UCSD-AML1 (cell line): ENCODE data around the gene SLC27A2.
"Not testable (repeated sequence)": the region's sequence is repeated elsewhere in the genome, so short reads cannot be mapped to it uniquely, and the experiment has no call there.

Source experiments
- DNase-seq: peaks from one replicate; lab custom pipeline; 2025; ENCODE audit not compliant: unreplicated experiment; lab: John Stamatoyannopoulos, UW

Gene SLC27A2

DNA sequence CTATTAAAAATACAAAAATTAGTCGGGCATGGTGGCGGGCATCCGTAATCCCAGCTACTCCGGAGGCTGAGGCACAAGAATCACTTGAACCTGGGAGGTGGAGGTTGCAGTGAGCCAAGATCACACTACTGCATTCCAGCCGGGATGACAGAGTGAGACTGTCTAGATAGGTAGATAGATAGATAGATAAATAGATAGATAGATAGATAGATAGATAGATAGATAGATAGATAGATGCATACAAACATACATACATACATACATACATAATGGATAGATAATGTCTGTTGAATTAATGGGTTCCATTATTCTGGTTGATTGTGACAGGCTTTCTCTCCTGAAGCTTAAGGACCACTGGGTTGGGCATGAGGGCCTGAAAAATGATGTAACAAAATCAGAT, 6.8 kb downstream of the SLC27A2 start:
- not testable (repeated sequence) for DNase-seq

DNA sequence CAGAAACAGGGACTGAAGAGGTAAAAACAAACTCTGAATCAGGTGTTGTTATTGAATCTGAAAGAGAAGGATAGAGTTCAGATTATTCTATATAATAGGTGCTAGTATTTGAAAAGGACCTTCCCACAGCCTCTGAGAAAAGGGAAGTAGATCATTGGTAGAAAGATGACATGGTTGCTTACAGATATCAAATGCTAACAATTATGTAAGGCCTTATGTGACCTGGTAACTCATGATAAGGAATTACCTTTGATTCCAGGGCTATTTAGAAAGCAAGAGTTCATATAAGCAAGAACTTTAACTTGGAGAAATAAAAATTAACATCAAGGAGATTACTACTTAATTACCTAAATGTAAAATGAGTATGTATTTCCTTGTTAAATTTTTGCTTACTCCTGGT, 7.6 kb downstream of the SLC27A2 start:
- DNase-seq, result no peak

DNA sequence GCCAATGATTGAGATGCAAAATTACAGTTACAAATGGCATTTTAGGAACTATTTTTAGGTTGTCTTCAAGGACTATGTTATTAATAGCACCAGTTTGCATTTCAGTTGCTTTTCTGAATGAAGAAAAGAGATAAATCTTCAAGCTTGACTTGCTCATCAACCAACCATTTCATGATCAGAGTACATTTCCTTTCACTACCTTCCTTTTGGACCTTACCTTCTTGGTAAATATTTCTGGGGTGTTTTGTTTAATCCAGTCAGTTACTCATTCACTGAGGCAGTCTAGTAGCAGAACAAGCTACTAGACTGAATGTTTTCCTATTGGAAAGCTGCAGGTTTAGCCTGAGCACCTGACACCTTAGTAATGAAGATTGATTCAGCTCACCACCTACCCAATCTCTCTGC, 8.2 kb downstream of the SLC27A2 start:
- no peak for DNase-seq

DNA sequence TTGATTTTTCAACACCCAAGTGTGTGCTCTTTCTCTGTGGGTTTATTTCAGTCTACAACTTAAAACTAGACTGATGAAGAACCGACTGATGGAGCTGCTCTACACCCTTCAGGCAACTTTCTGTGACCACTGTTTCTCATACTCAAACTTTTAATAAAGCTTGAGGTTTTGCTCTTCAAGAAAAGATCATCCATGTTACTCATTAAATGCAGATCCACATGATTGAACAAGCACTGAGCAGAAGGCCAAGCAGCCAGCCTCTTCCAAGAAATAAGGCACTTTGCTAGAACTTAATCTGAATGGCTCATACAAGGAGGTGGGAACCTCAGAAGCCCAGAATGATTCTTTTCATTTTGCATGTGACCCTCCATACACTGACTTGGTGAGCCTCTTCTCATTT, 8.7 kb downstream of the SLC27A2 start:
- no peak for DNase-seq

DNA sequence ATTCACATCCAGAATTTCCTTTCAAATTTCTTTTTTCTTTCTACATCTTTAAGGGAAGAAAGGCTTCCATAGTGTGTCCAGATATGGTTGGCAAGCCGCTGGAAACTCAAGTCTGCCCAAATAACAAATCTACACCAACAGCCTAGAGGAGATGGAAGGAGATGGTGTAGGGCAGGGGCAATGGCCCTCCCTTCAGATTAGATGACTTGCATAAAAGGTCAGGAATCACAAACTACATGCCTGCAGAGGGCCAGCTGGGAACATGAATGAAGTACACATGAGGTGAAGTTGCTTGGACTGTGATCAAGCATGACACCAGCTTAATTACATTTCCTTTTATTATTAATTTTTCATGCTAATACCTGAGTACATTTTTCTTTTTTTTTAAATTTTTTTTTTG, 10.2 kb downstream of the SLC27A2 start:
- no peak for DNase-seq

DNA sequence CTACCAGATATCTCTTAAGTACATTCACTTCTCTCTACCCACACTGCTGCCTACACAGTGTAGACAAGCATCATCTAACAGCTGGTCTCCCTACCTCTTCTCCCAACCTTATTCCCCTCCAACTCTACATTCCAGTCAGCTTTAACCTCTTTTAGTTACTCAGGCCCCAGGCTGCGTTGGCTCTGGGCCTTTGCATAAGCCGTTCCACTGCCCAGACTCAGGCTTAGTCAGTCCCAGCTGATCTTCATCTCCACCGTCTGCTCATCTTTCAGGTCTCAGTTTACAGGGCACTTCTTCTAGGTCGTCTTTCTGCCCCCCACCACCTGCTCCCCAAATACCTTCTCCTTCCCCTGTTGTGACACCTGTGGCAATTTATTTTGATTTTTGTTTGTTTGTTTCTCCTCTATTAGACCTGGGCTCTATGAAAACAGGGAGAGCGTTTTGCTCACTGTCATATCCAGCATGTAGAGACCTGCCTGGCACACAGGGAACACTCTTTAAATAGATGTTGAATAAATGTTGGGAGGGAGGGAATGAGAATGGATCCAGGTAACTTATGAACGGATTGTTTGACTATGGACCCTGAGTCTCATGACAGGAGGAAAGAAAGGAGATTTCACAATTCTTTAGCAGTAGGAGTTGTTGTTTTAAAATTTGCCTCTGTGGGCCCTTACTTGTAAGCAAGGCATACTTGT, 11.1 kb downstream of the SLC27A2 start:
- DNase-seq, result no peak

DNA sequence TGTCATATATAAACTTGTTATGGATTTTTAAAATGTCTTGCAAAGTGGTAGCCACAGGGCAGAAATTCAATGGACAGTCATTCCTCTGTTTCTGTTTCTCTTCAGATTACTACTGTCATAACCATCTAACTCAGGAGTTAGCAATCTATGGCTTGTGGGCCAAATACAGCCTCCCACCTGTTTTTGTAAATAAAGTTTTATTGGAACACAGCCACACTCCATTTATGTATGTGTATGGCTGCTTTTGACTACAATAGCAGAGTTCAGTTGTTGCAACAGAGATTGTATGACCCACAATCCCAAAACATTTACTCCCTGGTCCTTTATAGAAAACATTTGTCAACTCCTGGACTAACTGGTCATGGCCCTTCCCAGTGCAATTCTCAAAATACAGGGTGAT, 20.0 kb downstream of the SLC27A2 start:
- DNase-seq, result no peak

DNA sequence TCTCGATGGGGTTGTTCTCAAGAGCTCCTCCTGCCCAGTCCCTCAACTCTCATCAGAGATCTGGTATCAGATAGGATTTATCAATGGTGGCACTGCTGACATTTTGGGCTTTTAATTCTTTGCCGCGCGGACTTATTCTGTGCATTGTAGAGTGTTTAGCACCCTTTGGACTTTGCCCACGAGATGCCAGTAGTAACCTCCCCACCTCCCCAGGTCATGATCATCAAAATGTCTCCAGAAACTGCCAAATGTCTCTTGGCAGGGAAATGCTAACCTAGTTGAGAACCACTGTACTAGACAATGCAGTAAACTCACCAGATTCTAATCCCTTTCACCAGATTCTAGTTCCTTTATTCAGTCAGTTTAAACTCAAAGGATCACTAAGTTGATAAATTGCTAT, 24.0 kb downstream of the SLC27A2 start:
- DNase-seq, result no peak

DNA sequence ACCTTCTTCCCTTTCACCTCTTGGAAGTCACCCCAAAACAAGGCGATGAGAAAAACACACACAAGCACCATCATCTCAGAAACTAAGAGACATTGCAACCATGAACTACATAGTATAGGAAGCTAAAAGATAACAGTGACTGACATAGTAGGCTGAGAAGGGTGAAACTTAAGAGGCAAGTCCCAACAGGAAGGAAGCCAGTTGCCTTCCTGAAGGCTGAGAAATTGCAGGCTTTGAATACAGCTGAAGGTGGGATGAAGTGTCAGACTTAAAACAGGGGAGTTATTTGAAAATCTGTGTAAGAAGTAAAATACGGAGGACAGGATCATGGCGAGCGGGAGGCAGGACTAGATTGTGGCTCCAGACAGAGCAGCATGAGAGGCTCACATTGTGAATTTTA, 27.8 kb downstream of the SLC27A2 start:
- no peak for DNase-seq

DNA sequence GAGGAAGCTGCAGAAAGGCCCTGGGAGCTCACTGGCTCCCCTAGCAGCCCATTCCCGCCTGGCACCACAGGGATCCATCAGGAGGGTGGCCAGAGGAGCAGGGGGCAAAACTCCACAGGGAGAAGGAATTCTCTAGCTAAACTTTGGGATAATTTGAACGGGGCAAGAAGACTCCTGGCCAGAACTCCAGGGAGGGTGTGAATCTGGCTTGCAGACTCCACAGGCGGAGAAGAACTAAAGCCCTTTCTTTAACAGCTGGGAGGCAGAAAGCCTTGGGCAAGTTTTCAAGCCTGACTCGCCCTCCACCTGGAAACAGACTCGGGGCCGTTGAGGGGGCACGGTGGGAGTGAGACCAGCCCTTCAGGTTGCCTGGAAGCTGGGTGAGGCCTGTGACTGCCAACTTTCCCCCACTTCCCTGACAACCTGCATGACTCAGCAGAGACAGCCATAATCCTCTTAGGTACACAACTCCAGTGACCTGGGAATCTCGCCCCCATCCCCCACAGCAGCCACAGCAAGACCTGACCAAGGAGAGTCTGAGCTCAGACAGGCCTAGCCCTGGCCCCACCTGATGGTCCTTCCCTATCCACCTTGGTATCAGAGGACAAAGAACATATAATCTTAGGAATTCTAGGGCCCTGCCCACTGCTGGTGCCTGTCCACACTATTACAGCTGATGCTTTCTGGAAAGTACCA, 28.6 kb downstream of the SLC27A2 start:
- DNase-seq, result no peak

DNA sequence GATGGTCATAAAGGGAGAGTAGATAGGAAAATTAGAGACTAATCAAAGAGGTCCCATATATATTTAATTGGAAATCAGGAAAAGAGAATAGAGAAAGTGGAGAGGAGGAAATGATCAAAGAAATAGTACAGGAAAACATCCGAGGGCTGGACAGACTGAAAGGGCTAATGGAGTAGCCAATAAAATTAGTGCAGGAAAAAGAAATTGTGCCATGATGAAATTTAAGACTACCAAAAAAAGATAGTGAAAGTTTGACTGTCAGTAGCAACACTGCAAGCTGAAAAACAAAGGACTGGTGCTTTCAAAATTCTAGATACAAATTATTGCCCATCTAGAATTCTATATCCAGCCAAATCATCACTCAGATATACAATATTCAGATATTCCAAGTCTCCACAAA, 36.3 kb downstream of the SLC27A2 start:
- no peak for DNase-seq

DNA sequence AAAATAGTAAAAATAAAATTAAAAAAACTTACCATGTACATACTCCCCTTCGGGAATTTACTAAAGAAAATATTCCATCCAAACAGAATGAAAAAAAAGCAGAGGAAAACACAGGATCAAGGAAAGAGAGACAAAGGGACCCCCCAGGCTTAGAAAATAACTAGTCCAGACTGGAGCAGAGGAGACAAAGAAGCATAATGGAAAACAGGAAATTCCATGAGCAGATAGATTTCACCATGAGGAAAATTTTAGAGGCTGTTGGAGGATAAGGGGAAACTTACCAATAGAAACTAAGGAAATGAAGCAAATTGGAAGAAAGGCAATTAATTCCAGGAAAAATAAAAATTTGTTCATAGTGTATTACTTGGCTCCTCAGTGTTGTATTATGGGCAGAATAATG, 36.7 kb downstream of the SLC27A2 start:
- DNase-seq, result no peak

DNA sequence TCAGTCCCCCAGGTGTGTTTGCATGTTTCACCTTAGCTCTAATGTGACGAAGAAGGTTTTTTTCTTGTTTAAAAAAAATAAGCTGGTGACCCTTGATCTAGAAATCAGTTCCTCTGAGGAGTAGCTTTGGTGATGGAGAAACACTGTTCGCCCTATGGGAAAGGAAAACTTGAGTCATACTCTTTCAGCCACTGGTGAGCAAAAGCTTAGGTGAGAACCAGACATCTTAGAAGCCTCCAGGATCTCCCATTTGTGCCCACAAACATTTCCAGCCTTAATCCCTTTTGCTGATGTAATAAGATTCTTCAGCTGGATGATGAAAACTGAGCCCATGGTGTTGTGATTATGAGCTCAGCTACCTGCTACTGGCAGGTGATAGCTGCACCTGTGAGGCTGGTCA, 37.8 kb downstream of the SLC27A2 start:
- no peak for DNase-seq

DNA sequence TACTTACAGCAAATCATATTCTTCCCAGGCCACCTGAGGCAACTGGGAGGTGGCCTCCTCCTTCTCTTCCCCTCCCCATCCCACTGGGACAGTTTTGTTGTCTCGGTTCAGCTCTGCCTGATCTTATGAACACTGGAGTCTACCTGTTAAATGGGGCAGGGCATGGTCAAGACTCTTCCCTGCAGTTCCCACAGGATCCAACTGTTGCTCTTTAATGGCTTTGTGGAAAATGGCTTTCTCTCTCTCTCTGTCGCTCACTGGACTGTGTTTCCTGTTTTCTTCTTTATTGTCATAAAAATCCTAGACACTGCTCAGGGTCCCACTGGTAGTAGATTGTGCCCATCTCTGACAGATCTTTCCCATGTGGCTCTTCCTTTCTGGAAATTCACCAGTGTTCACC, 40.2 kb downstream of the SLC27A2 start:
- no peak for DNase-seq

DNA sequence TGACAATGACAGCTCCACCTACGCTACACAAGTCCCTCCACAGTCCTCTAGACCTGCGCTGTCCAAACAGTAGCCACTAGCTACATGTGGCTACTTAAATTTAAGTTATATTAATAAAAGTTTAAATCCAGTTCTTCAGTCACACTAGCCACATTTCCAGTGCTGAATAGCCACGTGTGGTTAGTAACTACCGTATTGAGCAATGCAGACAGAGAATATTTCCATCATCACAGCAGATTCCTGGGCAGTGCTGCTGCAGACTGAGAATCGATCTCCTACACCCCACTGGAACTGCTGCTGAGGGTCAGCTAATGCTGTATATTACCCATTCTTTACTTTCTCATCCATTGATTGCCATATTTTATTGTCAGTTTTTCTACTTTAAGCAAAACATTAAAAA, 42.6 kb downstream of the SLC27A2 start:
- DNase-seq, result no peak

DNA sequence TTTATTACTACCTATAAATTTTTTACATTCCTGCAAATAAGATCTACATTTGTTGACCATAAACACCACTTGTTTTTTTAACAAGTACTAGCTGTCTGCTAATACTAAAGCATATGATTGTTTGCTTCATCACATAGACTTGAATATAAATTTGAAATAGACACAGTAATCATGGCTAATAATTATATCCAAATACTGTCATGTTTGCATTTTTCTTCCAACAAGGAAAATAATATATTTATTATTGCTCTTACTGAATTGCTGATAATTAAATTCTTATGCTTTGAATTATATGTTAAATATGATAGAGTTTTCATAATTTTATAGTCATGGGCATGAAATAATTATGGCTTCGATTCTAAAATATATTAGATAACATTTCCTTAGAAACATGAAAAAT, 43.1 kb downstream of the SLC27A2 start:
- DNase-seq, result no peak

DNA sequence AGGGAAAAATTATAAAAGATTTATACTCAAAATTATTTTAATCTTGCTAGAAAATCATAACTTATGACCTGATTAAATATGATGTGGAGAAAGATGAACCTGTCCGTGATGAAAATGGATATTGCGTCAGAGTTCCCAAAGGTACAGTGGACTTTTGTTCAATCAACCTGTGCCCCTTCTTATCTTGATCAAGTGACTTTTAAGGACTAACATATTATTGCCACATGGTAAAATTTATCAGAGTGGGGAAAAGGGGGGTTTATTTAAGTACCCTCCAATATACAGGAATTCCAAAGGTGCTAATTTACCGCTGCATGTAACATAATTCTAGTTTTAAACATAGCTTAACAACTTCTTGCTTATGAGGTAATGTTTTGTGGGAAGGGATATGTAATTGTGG, 43.9 kb downstream of the SLC27A2 start:
- DNase-seq, result no peak

DNA sequence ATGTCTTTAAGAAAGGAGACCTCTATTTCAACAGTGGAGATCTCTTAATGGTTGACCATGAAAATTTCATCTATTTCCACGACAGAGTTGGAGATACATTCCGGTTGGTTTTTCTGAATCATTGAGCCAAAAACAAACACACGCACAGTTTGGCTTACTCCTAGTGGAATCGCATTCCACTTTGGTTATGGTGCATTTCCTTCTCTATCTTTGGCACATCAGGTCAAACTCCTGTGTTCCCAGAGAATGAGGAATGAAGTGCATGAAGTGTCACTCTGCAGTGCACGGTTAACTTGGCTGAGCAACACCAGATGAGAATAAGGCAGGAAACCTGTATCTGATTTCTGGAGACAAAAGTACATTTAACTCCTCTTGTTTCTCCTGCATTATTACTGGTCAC, 45.1 kb downstream of the SLC27A2 start:
- no peak for DNase-seq

DNA sequence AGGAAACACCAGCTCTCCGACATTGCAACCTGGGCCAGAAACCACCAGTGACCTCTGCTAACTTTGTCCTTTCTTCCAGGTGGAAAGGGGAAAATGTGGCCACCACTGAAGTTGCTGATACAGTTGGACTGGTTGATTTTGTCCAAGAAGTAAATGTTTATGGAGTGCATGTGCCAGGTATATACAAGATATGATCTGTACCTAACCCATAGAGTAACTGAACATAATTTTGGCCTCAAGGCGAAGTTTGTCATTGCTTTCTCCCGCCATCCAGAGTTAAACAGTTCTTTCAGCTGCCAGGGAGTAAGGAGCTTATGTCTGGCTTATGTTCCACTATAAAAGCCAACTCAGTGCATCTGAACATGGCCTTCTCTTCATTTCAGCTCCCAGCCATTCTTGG, 46.9 kb downstream of the SLC27A2 start:
- no peak for DNase-seq

DNA sequence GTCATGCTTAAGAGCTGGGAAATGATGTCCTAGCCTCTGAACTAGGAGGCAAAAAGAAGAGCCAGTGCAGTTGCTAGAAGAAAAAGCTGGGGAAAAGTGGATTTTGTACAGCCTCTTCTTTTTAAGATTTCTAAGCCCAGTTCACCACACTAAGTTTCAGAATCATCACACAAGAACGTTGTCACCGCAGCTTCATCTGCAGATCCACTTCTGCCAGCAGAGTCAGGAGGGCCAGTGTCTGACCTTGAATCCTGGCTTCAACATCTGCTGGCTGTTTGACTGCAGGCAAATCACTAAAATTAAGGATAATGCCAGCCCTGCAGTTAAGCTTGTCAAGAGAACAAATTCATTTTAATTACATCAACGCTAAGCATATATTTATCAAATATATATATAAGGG, 47.3 kb downstream of the SLC27A2 start:
- DNase-seq, result no peak

DNA sequence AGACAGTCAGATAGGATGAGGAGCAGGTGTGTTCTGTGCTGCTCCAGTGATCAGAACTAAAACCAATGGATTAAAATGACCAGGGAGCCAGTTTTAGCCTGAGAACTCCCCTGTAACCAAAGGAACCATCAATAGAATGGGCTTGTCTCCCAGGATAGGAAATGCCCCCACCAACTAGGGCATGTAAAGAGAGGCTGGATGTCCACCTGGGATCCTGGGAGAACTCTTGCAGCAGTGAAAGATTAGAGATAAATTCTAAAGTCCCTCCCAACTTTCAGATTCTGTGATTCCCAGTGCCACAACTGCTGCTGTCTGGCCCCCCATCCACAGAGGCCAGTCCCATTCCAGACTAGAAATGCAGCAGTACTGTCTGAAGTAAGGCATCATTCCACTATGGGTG, 49.8 kb downstream of the SLC27A2 start:
- DNase-seq, result no peak

DNA sequence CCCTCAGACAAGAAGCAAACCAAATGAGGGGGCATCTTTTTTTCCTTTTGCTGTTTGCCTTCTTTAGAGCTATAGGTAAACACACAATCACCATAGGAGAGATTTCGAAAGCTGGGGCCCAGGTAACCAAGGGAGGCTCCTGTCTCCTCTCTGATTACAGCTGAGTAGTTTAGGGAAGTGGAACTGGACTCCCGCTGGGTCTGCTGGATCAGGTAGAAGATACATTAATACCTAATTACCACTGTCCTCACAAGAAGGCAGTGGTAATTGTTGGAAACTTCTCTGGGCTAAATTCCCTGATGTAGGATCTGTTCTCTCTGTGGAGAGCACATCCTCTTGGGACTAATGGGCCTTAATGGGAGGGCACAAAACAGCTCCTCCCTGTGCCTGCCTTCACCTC, 50.8 kb downstream of the SLC27A2 start:
- DNase-seq, result no peak

DNA sequence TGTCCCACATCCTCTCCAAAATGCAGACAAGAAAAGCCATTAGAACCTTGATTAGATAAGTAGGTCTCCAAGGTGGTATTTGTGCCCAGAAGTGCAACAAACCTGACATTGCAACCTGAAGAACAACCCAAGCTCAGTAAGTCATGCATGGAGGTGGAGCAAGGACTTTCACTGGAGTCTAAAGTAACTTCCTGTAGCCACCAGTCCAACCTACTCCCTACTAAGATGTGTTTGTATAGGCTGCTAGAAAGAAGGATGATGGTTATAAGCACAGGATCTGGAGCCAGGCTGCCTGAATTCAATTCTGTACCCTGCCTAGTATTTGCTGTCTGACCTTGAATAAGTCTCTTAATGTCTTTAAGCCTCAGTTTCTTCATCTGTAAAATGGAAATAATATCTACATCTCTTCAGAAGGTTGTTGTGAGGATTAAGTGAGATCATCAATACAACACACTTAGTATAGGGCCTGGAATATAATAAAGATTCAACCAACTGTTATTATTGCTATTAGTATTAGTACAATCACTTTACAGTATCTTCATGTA, 51.3 kb downstream of the SLC27A2 start:
- no peak for DNase-seq
